ENCODE results near the gene TGM5.

DNA sequence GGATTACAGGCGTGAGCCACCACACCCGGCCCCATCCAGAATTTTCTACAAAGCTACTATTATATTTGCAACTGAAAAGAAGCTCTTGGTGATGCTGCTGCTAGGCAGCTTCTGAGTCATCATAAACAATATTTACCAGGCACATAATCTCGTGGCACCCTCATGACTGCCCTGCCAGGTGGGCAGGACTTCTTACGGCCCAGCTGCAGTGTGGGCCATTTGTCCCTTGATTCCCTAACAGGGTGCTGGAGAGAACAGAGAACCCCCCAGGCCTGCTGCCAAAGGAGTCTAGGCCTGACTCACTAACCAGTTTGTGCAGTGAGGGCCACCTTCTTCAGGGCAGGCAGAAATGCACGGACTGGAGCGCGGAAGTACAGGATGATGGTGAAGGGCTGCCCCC lies 50.8 kb downstream of the TGM5 start:
- no peak for TF ChIP-seq EZH2 (IDR thresholded peaks at IDR 0.05; ENCODE audit: insufficient read depth, poor library complexity, severe bottlenecking)
- no peak for TF ChIP-seq EZH2phosphoT487 (IDR thresholded peaks at IDR 0.05; ENCODE audit: insufficient read depth, low read depth)
